DLD1 (cell line): ENCODE measurements around the gene R3HDM1.
"Not testable (repeated sequence)": the region's sequence is repeated elsewhere in the genome, so short reads cannot be mapped to it uniquely, and the experiment has no call there.

Source experiments
- in situ Hi-C: cut with HindIII; loops from 2 replicates; pipeline ENCODE4 v1.10.0; 2017; ENCODE audit warnings: low sequenced_read_pairs

The R3HDM1 gene

GRCh38 chr2:135531231-135532197, at the start of gene R3HDM1:
TSS of gene R3HDM1 (plus strand) at chr2:135531484. CDS start at chr2:135604846, 73,362 bp downstream.
- in situ Hi-C loops, result no loop called here

GRCh38 chr2:135485441-135485840, 45.8 kb upstream of the R3HDM1 start:
- in situ Hi-C loops, result no loop called here

GRCh38 chr2:135490376-135490775, 40.9 kb upstream of the R3HDM1 start:
- in situ Hi-C loops, result loop anchor here (10.0 kb wide), 1 partner anchor 136 kb away; no protein-coding TSS in a partner anchor

GRCh38 chr2:135494503-135494902, 36.8 kb upstream of the R3HDM1 start:
- in situ Hi-C loops, result loop anchor here (10.0 kb wide), 1 partner anchor 140 kb away; no protein-coding TSS in a partner anchor

- in situ Hi-C loops, result loop anchor here (10.0 kb wide), 1 partner anchor 140 kb away; no protein-coding TSS in a partner anchor
Measured at GRCh38 chr2:135494917-135495316, 36.4 kb upstream of the R3HDM1 start.

GRCh38 chr2:135498588-135498987, 32.7 kb upstream of the R3HDM1 start:
- in situ Hi-C loops, result loop anchor here (10.0 kb wide), 1 partner anchor 144 kb away; no protein-coding TSS in a partner anchor

GRCh38 chr2:135504811-135505210, 26.5 kb upstream of the R3HDM1 start:
- in situ Hi-C loops, result no loop called here

- in situ Hi-C loops, result no loop called here
Measured at GRCh38 chr2:135510577-135510976, 20.7 kb upstream of the R3HDM1 start.

- in situ Hi-C loops, result no loop called here
Measured at GRCh38 chr2:135512099-135512498, 19.2 kb upstream of the R3HDM1 start.

- in situ Hi-C loops, result no loop called here
Measured at GRCh38 chr2:135525786-135526185, 5.5 kb upstream of the R3HDM1 start.

GRCh38 chr2:135528006-135528405, 3.3 kb upstream of the R3HDM1 start:
- in situ Hi-C loops, result no loop called here

GRCh38 chr2:135530313-135531230, 712 bp upstream of the R3HDM1 start, which contains the start of gene ZRANB3:
TSS of gene ZRANB3 (minus strand) at chr2:135531218.
- in situ Hi-C loops, result no loop called here

- in situ Hi-C loops, result no loop called here
Measured at GRCh38 chr2:135532581-135532980, 1.3 kb downstream of the R3HDM1 start.

- in situ Hi-C loops, result not testable (repeated sequence)
Measured at GRCh38 chr2:135533545-135533944, 2.3 kb downstream of the R3HDM1 start.

- in situ Hi-C loops, result no loop called here
Measured at GRCh38 chr2:135546436-135546835, 15.2 kb downstream of the R3HDM1 start.

GRCh38 chr2:135547311-135547710, 16.0 kb downstream of the R3HDM1 start:
- in situ Hi-C loops, result no loop called here

- in situ Hi-C loops, result no loop called here
Measured at GRCh38 chr2:135551356-135551755, 20.1 kb downstream of the R3HDM1 start.

GRCh38 chr2:135552887-135553286, 21.6 kb downstream of the R3HDM1 start:
- in situ Hi-C loops, result no loop called here

- in situ Hi-C loops, result no loop called here
Measured at GRCh38 chr2:135555311-135555710, 24.0 kb downstream of the R3HDM1 start.

- in situ Hi-C loops, result no loop called here
Measured at GRCh38 chr2:135557530-135557929, 26.2 kb downstream of the R3HDM1 start.

- in situ Hi-C loops, result no loop called here
Measured at GRCh38 chr2:135561925-135562324, 30.6 kb downstream of the R3HDM1 start.
